Natural killer cell (primary cell): Measurements from ENCODE around the gene SLC10A6. TPM values are rescaled to one million over a fixed set of nuclear protein-coding genes. Genes with fewer than 3 reads are reported as not detected.

Experiments
- ATAC-seq, 3 donors: fragments of 150-1000 bp in 2 of 3; fragments of 200-7000 bp in 1 of 3; cut with Tn5 transposase; 1 replicate in 1 of 3; 2 replicates in 2 of 3; pipeline ENCODE4 v1.10.0; 2021; ENCODE audit warnings: mild to moderate bottlenecking in 2 of 3, moderate library complexity in 2 of 3
- DNase-seq, 2 donors: peaks; one replicate each; pipeline versions ENCODE4 v3.0.0 to v3.0.0-alpha.2; 2013 to 2021; ENCODE audit warnings: mixed read lengths in 1 of 2
- H3K27ac ChIP-seq: one replicate; pipeline ENCODE4 v1.5.1; 2013; ENCODE audit warnings: mild to moderate bottlenecking, low read length
- H3K27me3 ChIP-seq: one replicate; pipeline ENCODE4 v1.6.1; 2013; ENCODE audit warnings: low read length; ENCODE audit not compliant: control insufficient read depth, insufficient read depth
- H3K36me3 ChIP-seq: one replicate; pipeline ENCODE4 v1.6.1; 2013; ENCODE audit warnings: low read length; ENCODE audit not compliant: control insufficient read depth, insufficient read depth
- H3K4me1 ChIP-seq: one replicate; pipeline ENCODE4 v1.6.1; 2013; ENCODE audit warnings: low read length; ENCODE audit not compliant: control insufficient read depth, insufficient read depth
- H3K4me3 ChIP-seq: one replicate; pipeline ENCODE4 v1.5.1; 2013; ENCODE audit warnings: low read length
- H3K9me3 ChIP-seq: one replicate; pipeline ENCODE4 v1.6.1; 2013; ENCODE audit warnings: low read length; ENCODE audit not compliant: control insufficient read depth, insufficient read depth
- H3K27ac Mint-ChIP-seq, 2 donors: one replicate each; pipeline ENCODE4 v1.8.0; 2022; ENCODE audit warnings: mild to moderate bottlenecking in 2 of 2, mixed read lengths in 2 of 2, moderate library complexity in 1 of 2
- H3K27me3 Mint-ChIP-seq, 2 donors: one replicate each; pipeline ENCODE4 v1.8.0; 2022; ENCODE audit warnings: low read depth in 2 of 2, mixed read lengths in 2 of 2
- H3K36me3 Mint-ChIP-seq: one replicate; pipeline ENCODE4 v1.8.0; 2022; ENCODE audit warnings: mixed read lengths
- H3K4me1 Mint-ChIP-seq, 2 donors: one replicate each; pipeline ENCODE4 v1.8.0; 2022; ENCODE audit warnings: mixed read lengths in 2 of 2
- H3K4me3 Mint-ChIP-seq: one replicate; pipeline ENCODE4 v1.8.0; 2022; ENCODE audit warnings: mild to moderate bottlenecking, moderate library complexity, mixed read lengths
- H3K9me3 Mint-ChIP-seq, 2 donors: one replicate each; pipeline ENCODE4 v1.8.0; 2022; ENCODE audit warnings: mixed read lengths in 2 of 2
- WGBS: methylation state at CpG from one replicate; pipeline ENCODE4 v1.1.7; 2013; ENCODE audit warnings: missing lambda C conversion rate; ENCODE audit not compliant: insufficient coverage; 5-methylcytosine and 5-hydroxymethylcytosine counted together
- intact Hi-C: fragments of 100-400 bp; cut with micrococcal nuclease; formaldehyde crosslinking; loops from one replicate; pipeline ENCODE4 v1.14.2; 2022
- total RNA-seq, 4 donors: library from RNA; stranded (reverse); fragments of 120-200 nt in 1 of 4; gene quantifications; one replicate each; pipeline versions ENCODE4 v1.2.3 to v1.2.4, GENCODE V29; 2013 to 2022
- TF ChIP-seq, protein P1 (sequence below): fragments of 200-600 bp; IDR thresholded peaks from one replicate; pipeline ENCODE4 v1.8.0; 2022; ENCODE audit warnings: antibody characterized with exemption

Gene SLC10A6
- total RNA-seq, 3 donors from 2014 or later (not counting 1 experiment from before 2014, with no cell fraction given) = not detected

DNA sequence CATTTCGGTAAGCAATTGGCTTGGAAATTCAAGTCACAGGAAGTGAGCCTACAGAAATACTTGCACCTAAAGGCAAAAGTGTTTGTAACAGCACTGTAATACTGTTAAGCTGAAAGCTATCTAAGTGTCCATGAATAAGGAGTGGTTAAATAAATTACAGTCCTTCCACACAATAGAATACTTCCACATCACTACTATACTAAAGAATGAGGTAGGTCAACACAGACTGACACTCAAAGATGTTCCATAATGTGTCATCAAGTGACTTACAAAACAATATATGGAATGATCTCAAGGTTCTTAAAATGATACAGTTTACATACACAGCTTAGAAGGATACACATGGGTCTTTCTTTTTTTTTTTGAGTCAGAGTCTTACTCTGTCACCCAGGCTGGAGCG lies 27.0 kb downstream of the SLC10A6 start:
- TF ChIP-seq, protein P1, sequence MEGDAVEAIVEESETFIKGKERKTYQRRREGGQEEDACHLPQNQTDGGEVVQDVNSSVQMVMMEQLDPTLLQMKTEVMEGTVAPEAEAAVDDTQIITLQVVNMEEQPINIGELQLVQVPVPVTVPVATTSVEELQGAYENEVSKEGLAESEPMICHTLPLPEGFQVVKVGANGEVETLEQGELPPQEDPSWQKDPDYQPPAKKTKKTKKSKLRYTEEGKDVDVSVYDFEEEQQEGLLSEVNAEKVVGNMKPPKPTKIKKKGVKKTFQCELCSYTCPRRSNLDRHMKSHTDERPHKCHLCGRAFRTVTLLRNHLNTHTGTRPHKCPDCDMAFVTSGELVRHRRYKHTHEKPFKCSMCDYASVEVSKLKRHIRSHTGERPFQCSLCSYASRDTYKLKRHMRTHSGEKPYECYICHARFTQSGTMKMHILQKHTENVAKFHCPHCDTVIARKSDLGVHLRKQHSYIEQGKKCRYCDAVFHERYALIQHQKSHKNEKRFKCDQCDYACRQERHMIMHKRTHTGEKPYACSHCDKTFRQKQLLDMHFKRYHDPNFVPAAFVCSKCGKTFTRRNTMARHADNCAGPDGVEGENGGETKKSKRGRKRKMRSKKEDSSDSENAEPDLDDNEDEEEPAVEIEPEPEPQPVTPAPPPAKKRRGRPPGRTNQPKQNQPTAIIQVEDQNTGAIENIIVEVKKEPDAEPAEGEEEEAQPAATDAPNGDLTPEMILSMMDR = no peak
- H3K27ac ChIP-seq = no peak overlapping the region
- Mint-ChIP-seq H3K9me3 (peaks cover 2 to 4% of the 10 kb centered on the region in 2 donors), H3K4me3 (no peak overlapping the region), H3K4me1 (no peaks in the 10 kb centered on the region), H3K27me3 (no peaks in the 10 kb centered on the region), H3K27ac (no peak overlapping the region), H3K36me3 (no peaks in the 10 kb centered on the region)
- H3K27me3 ChIP-seq = no peaks in the 10 kb centered on the region
- 96% methylated on average over 2 of the region's 2 CpGs for WGBS
- ATAC-seq = no peak
- intact Hi-C loops = no loop called here
- H3K9me3 ChIP-seq = no peaks in the 10 kb centered on the region
- H3K36me3 ChIP-seq = no peaks in the 10 kb centered on the region
- H3K4me1 ChIP-seq = no peaks in the 10 kb centered on the region
- DNase-seq = no peak
- no peak overlapping the region for H3K4me3 ChIP-seq

- DNase-seq = no peak
- Histone ChIP-seq H3K36me3 (no peaks in the 10 kb centered on the region), H3K4me1 (no peaks in the 10 kb centered on the region), H3K9me3 (peaks cover 2% of the 10 kb centered on the region), H3K4me3 (no peak overlapping the region), H3K27me3 (no peaks in the 10 kb centered on the region), H3K27ac (no peak overlapping the region)
- H3K4me3 Mint-ChIP-seq = no peak overlapping the region
- no CpG with 5 or more reads among the region's 1 CpG for WGBS
- ATAC-seq = no peak
- intact Hi-C loops = no loop called here
- TF ChIP-seq, protein P1 = no peak
- no peaks in the 10 kb centered on the region for H3K27me3 Mint-ChIP-seq
- H3K4me1 Mint-ChIP-seq = no peaks in the 10 kb centered on the region
- H3K27ac Mint-ChIP-seq = no peak overlapping the region
- H3K9me3 Mint-ChIP-seq = peaks cover 2 to 4% of the 10 kb centered on the region in 2 donors
- H3K36me3 Mint-ChIP-seq = no peaks in the 10 kb centered on the region
Measured at GRCh38 chr4:86821151-86821550, 28.0 kb downstream of the SLC10A6 start.

GRCh38 chr4:86819561-86819960 lies 29.6 kb downstream of the SLC10A6 start:
- H3K4me1 ChIP-seq = no peaks in the 10 kb centered on the region
- ATAC-seq (no peak), DNase-seq (no peak)
- WGBS = 93% methylated on average over 7 of the region's 7 CpGs
- no peak overlapping the region for H3K4me3 ChIP-seq
- no peaks in the 10 kb centered on the region for H3K4me1 Mint-ChIP-seq
- no peaks in the 10 kb centered on the region for H3K36me3 ChIP-seq
- no peak overlapping the region for H3K27ac ChIP-seq
- no peak overlapping the region for H3K27ac Mint-ChIP-seq
- TF ChIP-seq, protein P1 = no peak
- H3K9me3 ChIP-seq = peaks cover 9% of the 10 kb centered on the region
- no peaks in the 10 kb centered on the region for H3K36me3 Mint-ChIP-seq
- peaks cover 2 to 4% of the 10 kb centered on the region in 2 donors for H3K9me3 Mint-ChIP-seq
- intact Hi-C loops = no loop called here
- no peaks in the 10 kb centered on the region for H3K27me3 Mint-ChIP-seq
- H3K27me3 ChIP-seq = no peaks in the 10 kb centered on the region
- H3K4me3 Mint-ChIP-seq = no peak overlapping the region

- intact Hi-C loops = no loop called here
- ATAC-seq (no peak), DNase-seq (no peak)
- Mint-ChIP-seq H3K27me3 (no peaks in the 10 kb centered on the region), H3K9me3 (peaks cover 2 to 4% of the 10 kb centered on the region in 2 donors), H3K36me3 (no peaks in the 10 kb centered on the region), H3K27ac (no peak overlapping the region), H3K4me3 (no peak overlapping the region), H3K4me1 (no peaks in the 10 kb centered on the region)
- 90% methylated on average over 3 of the region's 3 CpGs for WGBS
- H3K36me3 ChIP-seq = no peaks in the 10 kb centered on the region
- no peaks in the 10 kb centered on the region for H3K4me1 ChIP-seq
- TF ChIP-seq, protein P1 = no peak
- no peak overlapping the region for H3K4me3 ChIP-seq
- no peaks in the 10 kb centered on the region for H3K27me3 ChIP-seq
- H3K9me3 ChIP-seq = peaks cover 9% of the 10 kb centered on the region
- H3K27ac ChIP-seq = no peak overlapping the region
Measured at GRCh38 chr4:86818841-86819240, 30.3 kb downstream of the SLC10A6 start.
